Gastrocnemius medialis (tissue), 4 donors: Measurements from ENCODE around the gene PRKD3. TPM values are rescaled to one million over a fixed set of nuclear protein-coding genes. Genes with fewer than 3 reads are reported as not detected.

ENCODE experiments used
- ATAC-seq, 2 donors: fragments of 150-250 bp; one replicate each; pipeline ENCODE4 v1.9.1; 2016
- DNase-seq, 2 donors: peaks; one replicate each; pipeline ENCODE4 v3.0.0-alpha.2; 2019
- H3K27ac ChIP-seq, 4 donors: fragments of 200-600 bp; sonication (generic); 1 replicate in 1 of 4; 2 replicates in 3 of 4; pipeline ENCODE4 v1.5.1; 2016 to 2018; ENCODE audit warnings: mild to moderate bottlenecking in 2 of 4, moderate library complexity in 1 of 4
- H3K27me3 ChIP-seq, 3 donors: fragments of 200-600 bp; sonication (generic) in 2 of 3; 1 replicate in 1 of 3; 2 replicates in 2 of 3; pipeline versions ENCODE4 v1.5.1 to v1.6.0; 2016 to 2019; ENCODE audit warnings: mild to moderate bottlenecking in 1 of 3, moderate library complexity in 1 of 3
- H3K36me3 ChIP-seq, 2 donors: fragments of 200-600 bp; sonication (generic) in 1 of 2; one replicate each; pipeline ENCODE4 v1.5.1; 2017 to 2018
- H3K4me1 ChIP-seq, 2 donors: fragments of 200-600 bp; sonication (generic) in 1 of 2; one replicate each; pipeline ENCODE4 v1.5.1; 2016 to 2017; ENCODE audit warnings: mild to moderate bottlenecking in 2 of 2
- H3K4me3 ChIP-seq, 4 donors: fragments of 200-600 bp; sonication (generic) in 3 of 4; 1 replicate in 1 of 4; 2 replicates in 3 of 4; pipeline ENCODE4 v1.5.1; 2016 to 2019; ENCODE audit warnings: mild to moderate bottlenecking in 2 of 4
- H3K9me3 ChIP-seq, 3 donors: fragments of 200-600 bp; sonication (generic) in 2 of 3; 1 replicate in 1 of 3; 2 replicates in 2 of 3; pipeline ENCODE4 v1.5.1; 2016 to 2019
- CTCF ChIP-seq, 5 experiments: fragments of 450-650 bp in 3 of 5; fragments of 200-600 bp in 2 of 5; sonication (generic) in 2 of 5; IDR thresholded peaks in 4 of 5; conservative IDR thresholded peaks in 1 of 5; 1 replicate in 4 of 5; 2 replicates in 1 of 5; pipeline ENCODE4 v1.5.1; 2016 to 2019; ENCODE audit warnings: antibody characterized with exemption in 5 of 5, mild to moderate bottlenecking in 3 of 5, moderate library complexity in 3 of 5
- POLR2A ChIP-seq, 2 donors: fragments of 450-650 bp; IDR thresholded peaks; one replicate each; pipeline ENCODE4 v1.6.1; 2017; ENCODE audit warnings: antibody characterized with exemption in 2 of 2, mild to moderate bottlenecking in 2 of 2, moderate library complexity in 2 of 2
- in situ Hi-C, 4 donors: fragments of 200-750 bp; cut with MboI; loops; one replicate each; pipeline versions ENCODE4 v1.15.0 to v1.8.0; 2017; ENCODE audit warnings: low sequenced_read_pairs in 4 of 4
- intact Hi-C: fragments of 100-400 bp; cut with DNase I; formaldehyde crosslinking; loops from one replicate; pipeline ENCODE4 v1.15.1; 2023; ENCODE audit warnings: low total_unique reads
- total RNA-seq, 4 donors: library from RNA; depleted of rRNA; stranded (reverse); fragments of >200 nt; gene quantifications; one replicate each; pipeline versions ENCODE4 v1.1.0 to v1.2.3, GENCODE V29; 2016

The PRKD3 gene
- total RNA-seq, 4 donors from 2014 or later: 11.0 to 34.4 (median 14.9) TPM

GRCh38 chr2:37349231-37349860 lies 24.7 kb upstream of the PRKD3 start:
- in situ Hi-C loops: no loop called here
- no peak for ATAC-seq
- Histone ChIP-seq H3K27ac (no peak overlapping the region), H3K27me3 (peaks cover 0 to 4% (median 0%) of the 10 kb centered on the region in 3 donors), H3K4me3 (no peak overlapping the region), H3K4me1 (peaks cover 5 to 11% of the 10 kb centered on the region in 2 donors), H3K36me3 (no peaks in the 10 kb centered on the region), H3K9me3 (no peaks in the 10 kb centered on the region)
- DNase-seq: no peak
- intact Hi-C loops: no loop called here
- TF ChIP-seq POLR2A (IDR thresholded peaks at IDR 0.05): no peak
- no peak for TF ChIP-seq CTCF (IDR thresholded peaks at IDR 0.05 in 4 of 5, conservative IDR thresholded peaks at IDR 0.05 in 1 of 5)

- Histone ChIP-seq H3K9me3 (no peaks in the 10 kb centered on the region), H3K27me3 (peaks cover 0 to 4% (median 0%) of the 10 kb centered on the region in 3 donors), H3K4me1 (peaks cover 11 to 20% of the 10 kb centered on the region in 2 donors), H3K36me3 (no peaks in the 10 kb centered on the region), H3K27ac (no peak overlapping the region), H3K4me3 (no peak overlapping the region)
- no peak for TF ChIP-seq POLR2A (IDR thresholded peaks at IDR 0.05)
- TF ChIP-seq CTCF (IDR thresholded peaks at IDR 0.05 in 4 of 5, conservative IDR thresholded peaks at IDR 0.05 in 1 of 5): no peak
- DNase-seq (no peak), ATAC-seq (no peak)
- intact Hi-C loops: no loop called here
- in situ Hi-C loops: no loop called here
Measured at GRCh38 chr2:37348155-37348554, 23.5 kb upstream of the PRKD3 start.

GRCh38 chr2:37344453-37345361 lies 20.1 kb upstream of the PRKD3 start, which contains the start of gene QPCT:
QPCT (plus strand) TSS chr2:37344630; CDS start chr2:37344732, 102 bp downstream.
- no peaks in the 10 kb centered on the region for H3K9me3 ChIP-seq
- H3K27ac ChIP-seq: peak within 1 kb of the TSS; percentile 30 to 52 (median 42)
- intact Hi-C loops (no loop called here), in situ Hi-C loops (no loop called here)
- H3K36me3 ChIP-seq: no peaks in the 10 kb centered on the region
- H3K4me3 ChIP-seq: peak within 1 kb of the TSS; percentile 66 to 70 (median 69)
- DNase-seq (peak; percentile 13 to 21), ATAC-seq (peak; percentile 63 to 72)
- TF ChIP-seq CTCF (IDR thresholded peaks at IDR 0.05 in 4 of 5, conservative IDR thresholded peaks at IDR 0.05 in 1 of 5) (no peak), POLR2A (IDR thresholded peaks at IDR 0.05) (no peak)
- peaks cover 12 to 16% of the 10 kb centered on the region in 2 donors for H3K4me1 ChIP-seq
- H3K27me3 ChIP-seq: peaks cover 0 to 4% (median 0%) of the 10 kb centered on the region in 3 donors

- intact Hi-C loops (no loop called here), in situ Hi-C loops (no loop called here)
- Histone ChIP-seq H3K36me3 (no peaks in the 10 kb centered on the region), H3K9me3 (no peaks in the 10 kb centered on the region), H3K4me1 (peaks cover 12 to 13% of the 10 kb centered on the region in 2 donors), H3K4me3 (peak overlapping the region; percentile 66 to 70 (median 69)), H3K27ac (peak overlapping the region; percentile 30 to 52 (median 42)), H3K27me3 (peaks cover 0 to 4% (median 0%) of the 10 kb centered on the region in 3 donors)
- DNase-seq (no peak), ATAC-seq (peak in 1 of 2 donors; percentile 37)
- TF ChIP-seq POLR2A (IDR thresholded peaks at IDR 0.05): no peak
- peak in 2 of 5 experiments; percentile 20 to 31 for TF ChIP-seq CTCF (IDR thresholded peaks at IDR 0.05 in 4 of 5, conservative IDR thresholded peaks at IDR 0.05 in 1 of 5)
Measured at GRCh38 chr2:37343537-37344434, 19.2 kb upstream of the PRKD3 start.
